ENCODE data around the gene LYRM4.

The LYRM4 gene

DNA sequence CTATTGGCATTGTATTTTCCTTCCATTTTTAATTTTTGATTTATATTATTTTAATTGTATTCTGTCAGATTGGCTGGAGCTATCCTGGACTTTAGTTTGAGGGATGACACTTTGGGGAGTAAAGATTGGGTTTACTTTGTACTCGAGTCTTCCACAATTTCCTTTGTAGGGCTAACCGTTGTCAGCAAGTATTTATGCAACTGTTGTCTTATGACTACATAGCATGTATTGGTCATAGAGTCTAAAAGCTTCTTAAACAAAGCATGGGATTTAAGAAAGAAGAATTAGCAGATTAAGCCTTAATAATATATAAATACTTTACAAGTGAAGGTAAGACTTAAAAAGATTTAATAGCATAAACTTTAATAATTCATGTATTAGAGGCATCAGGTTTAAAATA, 20.2 kb upstream of the LYRM4 start:
- DNase-seq (ENCODE audit: low spot score), result no peak

DNA sequence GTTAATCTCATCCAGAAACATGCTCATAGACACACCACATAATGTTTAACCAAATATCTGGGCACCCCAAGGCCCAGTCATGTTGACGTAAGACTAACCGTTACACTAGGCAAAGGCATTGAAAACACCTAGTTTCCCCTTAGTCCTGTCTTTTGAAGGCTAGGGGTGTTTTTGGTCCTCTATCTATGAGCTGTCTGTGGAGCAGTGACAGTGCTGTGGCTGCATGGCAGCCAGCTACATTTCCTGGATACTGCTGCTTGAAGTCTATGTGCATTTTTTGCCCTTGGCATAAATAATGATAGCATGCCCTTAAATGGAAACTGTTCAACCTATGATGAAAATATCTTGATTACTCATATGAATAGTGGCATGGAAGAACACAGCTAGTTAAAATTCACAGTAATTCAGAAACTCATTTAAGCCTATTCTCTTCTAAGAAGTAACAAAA, 19.2 kb upstream of the LYRM4 start:
- no peak for DNase-seq (ENCODE audit: low spot score)

- no peak for DNase-seq (ENCODE audit: low spot score)
Observed at GRCh38 chr6:5278565-5279120, 17.9 kb upstream of the LYRM4 start.

DNA sequence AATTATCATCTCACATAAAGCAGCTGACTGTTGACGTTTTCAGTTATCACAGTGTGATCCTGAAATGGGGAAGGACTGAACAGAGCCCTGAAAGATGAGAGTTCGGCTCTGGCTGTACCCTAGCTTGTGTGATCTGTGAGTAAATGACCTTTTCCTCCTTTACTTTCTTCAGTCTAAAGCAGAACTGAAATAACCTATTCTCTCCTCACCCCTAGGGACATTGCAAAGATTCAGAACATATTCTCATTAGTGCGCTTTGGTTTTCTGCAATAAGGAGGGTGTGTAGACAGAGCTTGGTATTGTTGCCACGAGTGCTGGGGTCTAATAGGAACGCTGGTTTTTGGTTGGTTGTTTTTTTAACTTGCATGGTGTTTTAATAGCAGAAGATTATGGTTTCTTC, 17.3 kb upstream of the LYRM4 start:
- no peak for DNase-seq (ENCODE audit: low spot score)

GRCh38 chr6:5277589-5277988, 16.8 kb upstream of the LYRM4 start:
- no peak for DNase-seq (ENCODE audit: low spot score)

- DNase-seq (ENCODE audit: low spot score), result no peak
Observed at GRCh38 chr6:5276581-5276980, 15.8 kb upstream of the LYRM4 start.

- DNase-seq (ENCODE audit: low spot score), result no peak
Observed at GRCh38 chr6:5275497-5275896, 14.7 kb upstream of the LYRM4 start.

DNA sequence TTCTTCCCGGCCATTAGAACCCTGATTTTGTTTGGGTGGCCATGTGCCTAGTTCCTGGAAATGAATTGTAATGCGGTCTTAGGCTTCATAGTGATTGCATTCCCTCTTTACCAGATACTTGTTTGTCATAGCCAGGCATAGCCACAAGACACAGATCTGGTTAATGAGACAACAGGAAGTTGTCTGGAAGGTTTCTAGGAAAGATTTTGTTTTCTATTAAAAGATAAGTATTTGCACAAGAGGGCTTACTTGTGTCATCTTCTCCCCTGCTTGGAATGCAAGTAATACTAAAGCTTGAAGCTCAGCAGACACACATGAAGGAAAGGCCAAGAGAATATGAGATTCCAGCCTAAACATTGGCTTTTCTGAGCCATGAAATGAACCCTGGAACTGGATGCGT, 13.5 kb upstream of the LYRM4 start:
- no peak for DNase-seq (ENCODE audit: low spot score)

- no peak for DNase-seq (ENCODE audit: low spot score)
Observed at GRCh38 chr6:5271926-5272325, 11.2 kb upstream of the LYRM4 start.

GRCh38 chr6:5270093-5270680, 9.4 kb upstream of the LYRM4 start:
- no peak for DNase-seq (ENCODE audit: low spot score)

- no peak for DNase-seq (ENCODE audit: low spot score)
Observed at GRCh38 chr6:5266423-5266822, 5.7 kb upstream of the LYRM4 start.

DNA sequence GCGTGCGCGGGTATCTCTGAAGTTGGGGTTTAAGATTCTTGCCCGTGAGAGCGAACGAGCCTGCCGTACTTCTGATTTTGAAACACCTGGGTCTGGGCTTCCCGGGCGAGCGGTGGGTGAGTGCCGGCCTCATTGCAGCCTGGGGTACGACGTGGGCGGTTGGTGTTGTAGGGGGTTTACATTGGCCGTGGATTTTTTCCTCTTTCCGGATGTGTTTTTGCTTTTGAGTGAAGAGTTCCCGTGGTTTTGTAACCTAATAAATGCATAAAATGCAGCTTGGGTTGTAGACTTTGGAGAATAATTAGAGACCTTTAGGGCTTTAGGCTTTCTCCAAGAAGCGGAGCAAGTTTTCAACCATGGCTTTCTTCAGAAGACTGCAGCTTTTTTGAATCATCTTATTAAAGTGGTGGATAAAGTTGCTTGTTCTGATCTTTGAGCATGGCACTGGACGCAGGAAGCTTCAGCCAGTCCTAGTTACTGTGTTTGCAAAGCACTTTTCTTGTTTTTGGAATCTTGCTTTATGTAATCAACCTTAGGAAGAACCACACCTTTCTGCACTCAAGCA, 877 bp upstream of the LYRM4 start:
- peak; percentile 48 for DNase-seq (ENCODE audit: low spot score)

GRCh38 chr6:5260111-5260620, 584 bp downstream of the LYRM4 start:
- DNase-seq (ENCODE audit: low spot score), result peak; percentile 27

DNA sequence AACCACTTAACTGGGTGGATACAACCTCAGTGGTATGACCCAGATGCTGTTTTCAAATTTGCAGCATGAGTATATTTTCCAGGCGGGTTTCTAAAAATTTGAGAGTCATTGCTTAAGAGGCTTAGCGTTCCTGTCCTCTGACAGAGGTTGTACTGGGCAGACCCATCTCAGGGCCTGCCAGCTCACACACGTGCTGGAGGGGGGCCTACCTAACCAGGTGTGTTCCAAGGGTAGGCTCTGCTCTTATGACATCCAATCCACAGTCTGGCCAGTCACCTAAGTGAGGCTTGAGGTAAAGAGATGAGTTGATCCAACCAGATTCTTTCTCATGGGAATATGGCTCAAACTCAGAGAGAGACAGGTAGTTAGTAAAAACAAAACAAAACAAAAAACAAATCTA, 1.3 kb downstream of the LYRM4 start:
- no peak for DNase-seq (ENCODE audit: low spot score)

DNA sequence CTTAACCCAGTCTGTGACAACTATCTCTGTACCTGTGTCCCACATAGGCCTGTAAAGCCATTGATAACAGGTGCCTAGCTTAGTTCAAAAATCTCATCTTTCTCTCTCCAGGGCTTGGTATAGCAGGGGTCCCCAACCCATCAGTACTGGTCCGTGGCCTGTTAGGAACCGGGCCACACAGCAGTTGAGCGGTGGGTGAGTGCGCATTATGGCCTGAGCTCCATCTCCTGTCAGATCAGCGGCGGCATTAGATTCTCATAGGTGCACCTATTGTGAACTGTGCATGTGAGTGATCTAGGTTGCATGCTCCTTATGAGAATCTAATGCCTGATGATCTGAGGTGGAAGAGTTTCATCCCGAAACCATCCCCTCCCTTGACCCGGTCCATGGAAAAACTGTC, 3.4 kb downstream of the LYRM4 start:
- no peak for DNase-seq (ENCODE audit: low spot score)

DNA sequence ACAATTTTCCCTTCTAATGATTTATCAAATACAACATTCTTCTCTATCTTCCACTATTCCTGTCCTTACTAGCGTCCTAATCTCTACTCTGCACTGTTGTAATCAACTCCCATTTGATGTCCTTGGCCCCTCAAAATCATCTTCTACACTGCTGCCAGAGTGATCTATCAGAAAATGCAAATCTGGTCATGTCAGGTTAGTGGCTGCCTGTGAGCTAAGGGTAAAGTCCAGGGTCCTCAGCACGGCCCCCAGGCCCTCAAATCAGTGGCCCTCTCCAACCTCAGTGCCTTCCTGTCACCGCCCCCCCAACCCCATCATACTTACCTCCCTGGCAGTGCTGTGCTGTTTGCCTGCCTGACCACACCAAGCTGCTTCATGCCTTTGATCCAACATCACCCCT, 3.8 kb downstream of the LYRM4 start:
- no peak for DNase-seq (ENCODE audit: low spot score)

GRCh38 chr6:5250911-5251310, 9.8 kb downstream of the LYRM4 start:
- peak; percentile 4 for DNase-seq (ENCODE audit: low spot score)

DNA sequence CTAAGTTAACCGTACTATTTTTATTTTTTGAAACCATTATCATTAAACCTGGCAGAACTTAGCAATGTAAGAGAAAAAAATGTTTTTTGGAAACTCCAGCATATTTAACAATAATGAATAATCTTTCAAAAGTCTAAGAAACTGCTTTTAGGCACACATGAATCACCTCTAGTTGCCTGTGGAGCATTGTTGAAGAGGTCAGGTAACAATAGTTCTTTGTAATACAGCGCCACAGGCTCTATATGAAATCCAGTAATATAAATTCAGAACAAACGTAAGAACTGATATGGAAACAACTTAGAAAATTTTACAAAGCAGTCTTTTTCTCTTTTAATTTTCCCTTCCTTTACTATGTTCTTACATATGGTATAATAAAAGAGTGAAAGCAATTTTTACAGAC, 10.3 kb downstream of the LYRM4 start:
- no peak for DNase-seq (ENCODE audit: low spot score)

GRCh38 chr6:5249451-5250122, 11.2 kb downstream of the LYRM4 start:
- no peak for DNase-seq (ENCODE audit: low spot score)

- DNase-seq (ENCODE audit: low spot score), result no peak
Observed at GRCh38 chr6:5248302-5249098, 12.2 kb downstream of the LYRM4 start.

- DNase-seq (ENCODE audit: low spot score), result no peak
Observed at GRCh38 chr6:5247201-5247600, 13.5 kb downstream of the LYRM4 start.

Data from pons (tissue), 1 donor.